H9 (cell line): ENCODE data around the gene TTC28. TPM values are rescaled to one million over a fixed set of nuclear protein-coding genes. Genes with fewer than 3 reads are reported as not detected.

Source experiments
- DNase-seq: peaks from one replicate; pipeline ENCODE4 v3.0.0-alpha.2; 2017
- H2AFZ ChIP-seq: one replicate; pipeline ENCODE4 v1.6.1; 2013; ENCODE audit warnings: mild to moderate bottlenecking, low read length, control low read depth, moderate library complexity
- H2AK5ac ChIP-seq: 2 replicates; pipeline ENCODE4 v1.6.1; 2013; ENCODE audit warnings: low read length, control low read depth, mixed read lengths; ENCODE audit not compliant: insufficient read length
- H2BK120ac ChIP-seq: one replicate; pipeline ENCODE4 v1.6.1; 2013; ENCODE audit warnings: low read depth, mild to moderate bottlenecking, low read length, control low read depth, inconsistent platforms; ENCODE audit not compliant: poor library complexity, severe bottlenecking
- H2BK12ac ChIP-seq: 2 replicates; pipeline ENCODE4 v1.6.1; 2013; ENCODE audit warnings: low read length, control low read depth, mixed read lengths, low read depth; ENCODE audit not compliant: insufficient read length
- H2BK15ac ChIP-seq: 2 replicates; pipeline ENCODE4 v1.6.1; 2013; ENCODE audit warnings: low read depth, low read length, control low read depth
- H2BK20ac ChIP-seq: one replicate; pipeline ENCODE4 v1.6.1; 2013; ENCODE audit warnings: low read depth, mild to moderate bottlenecking, low read length, control low read depth, inconsistent platforms; ENCODE audit not compliant: poor library complexity, severe bottlenecking
- H2BK5ac ChIP-seq: 2 replicates; pipeline ENCODE4 v1.6.1; 2013; ENCODE audit warnings: low read length, control low read depth, mixed read lengths; ENCODE audit not compliant: insufficient read length
- H3K14ac ChIP-seq: 2 replicates; pipeline ENCODE4 v1.6.1; 2013; ENCODE audit warnings: low read length, control low read depth; ENCODE audit not compliant: insufficient read depth
- H3K18ac ChIP-seq: 2 replicates; pipeline ENCODE4 v1.6.1; 2013; ENCODE audit warnings: low read depth, mild to moderate bottlenecking, mixed read lengths, low read length, control low read depth; ENCODE audit not compliant: insufficient read length
- H3K23ac ChIP-seq: 2 replicates; pipeline ENCODE4 v1.6.1; 2013; ENCODE audit warnings: low read length, control low read depth, mixed read lengths, low read depth; ENCODE audit not compliant: insufficient read length
- H3K23me2 ChIP-seq: 2 replicates; pipeline ENCODE4 v1.6.1; 2013; ENCODE audit warnings: low read depth, mild to moderate bottlenecking, mixed read lengths, low read length, control low read depth; ENCODE audit not compliant: insufficient read length, poor library complexity, severe bottlenecking
- H3K27ac ChIP-seq: 2 replicates; pipeline ENCODE4 v1.5.1; 2013; ENCODE audit warnings: low read length, control low read depth, mixed read lengths, low read depth; ENCODE audit not compliant: insufficient read length
- H3K27me3 ChIP-seq: 2 replicates; pipeline ENCODE4 v1.6.1; 2013; ENCODE audit warnings: low read length, control low read depth, inconsistent platforms; ENCODE audit not compliant: insufficient read depth
- H3K4ac ChIP-seq: 2 replicates; pipeline ENCODE4 v1.6.1; 2013; ENCODE audit warnings: low read depth, mild to moderate bottlenecking, control low read depth, inconsistent platforms, low read length, moderate library complexity
- H3K4me1 ChIP-seq: 2 replicates; pipeline ENCODE4 v1.6.1; 2013; ENCODE audit warnings: low read length, control low read depth, inconsistent platforms; ENCODE audit not compliant: insufficient read depth
- H3K4me2 ChIP-seq: 2 replicates; pipeline ENCODE4 v1.6.1; 2013; ENCODE audit warnings: low read length, control low read depth, mixed read lengths; ENCODE audit not compliant: insufficient read length, insufficient read depth
- H3K56ac ChIP-seq: 2 replicates; pipeline ENCODE4 v1.6.1; 2013; ENCODE audit warnings: low read depth, mild to moderate bottlenecking, mixed read lengths, low read length, control low read depth; ENCODE audit not compliant: insufficient read length
- H3K79me1 ChIP-seq: 2 replicates; pipeline ENCODE4 v1.6.1; 2013; ENCODE audit warnings: low read depth, mild to moderate bottlenecking, moderate library complexity, low read length, control low read depth, inconsistent platforms; ENCODE audit not compliant: insufficient read depth, poor library complexity, severe bottlenecking
- H3K79me2 ChIP-seq: 2 replicates; pipeline ENCODE4 v1.6.1; 2013; ENCODE audit warnings: low read length, control low read depth, inconsistent platforms; ENCODE audit not compliant: insufficient read depth
- H3K9ac ChIP-seq: 2 replicates; pipeline ENCODE4 v1.6.1; 2013; ENCODE audit warnings: low read length, control low read depth, mixed read lengths; ENCODE audit not compliant: insufficient read length; ENCODE audit errors: extremely low read depth
- H3K9me3 ChIP-seq: one replicate; pipeline ENCODE4 v1.6.1; 2013; ENCODE audit warnings: low read depth, low read length, inconsistent platforms; ENCODE audit not compliant: control insufficient read depth
- H3T11ph ChIP-seq: one replicate; pipeline ENCODE4 v1.6.1; 2013; ENCODE audit warnings: mild to moderate bottlenecking, low read length, control low read depth, inconsistent platforms
- H4K20me1 ChIP-seq: one replicate; pipeline ENCODE4 v1.6.1; 2013; ENCODE audit not compliant: control insufficient read depth, insufficient read length, insufficient read depth
- H4K5ac ChIP-seq: 2 replicates; pipeline ENCODE4 v1.6.1; 2013; ENCODE audit warnings: low read depth, mild to moderate bottlenecking, mixed read lengths, low read length, control low read depth; ENCODE audit not compliant: insufficient read length
- H4K8ac ChIP-seq: replicated peaks from 2 replicates; pipeline ENCODE4 v1.6.1; 2013; ENCODE audit warnings: low read length, control low read depth, mixed read lengths, low read depth; ENCODE audit not compliant: insufficient read length
- H4K91ac ChIP-seq: 2 replicates; pipeline ENCODE4 v1.6.1; 2013; ENCODE audit warnings: low read depth, mild to moderate bottlenecking, moderate library complexity, mixed read lengths, low read length, control low read depth; ENCODE audit not compliant: insufficient read length
- H3K27ac Mint-ChIP-seq, 3 experiments: 2 replicates in 2 of 3; 3 replicates in 1 of 3; pipeline ENCODE4 v1.8.0; 2020 to 2021; ENCODE audit warnings: mixed read lengths in 3 of 3, mild to moderate bottlenecking in 1 of 3, moderate library complexity in 1 of 3
- H3K27me3 Mint-ChIP-seq: 2 replicates; pipeline ENCODE4 v1.8.0; 2021; ENCODE audit warnings: low read depth, mild to moderate bottlenecking, moderate library complexity, mixed read lengths
- H3K36me3 Mint-ChIP-seq, 3 experiments: 2 replicates in 2 of 3; 3 replicates in 1 of 3; pipeline ENCODE4 v1.8.0; 2020 to 2021; ENCODE audit warnings: low read depth in 3 of 3, mixed read lengths in 3 of 3; ENCODE audit not compliant: insufficient read depth in 1 of 3
- H3K4me1 Mint-ChIP-seq, 2 experiments: 2 replicates each; pipeline ENCODE4 v1.8.0; 2020; ENCODE audit warnings: mixed read lengths in 2 of 2
- H3K4me3 Mint-ChIP-seq, 2 experiments: 2 replicates in 1 of 2; 3 replicates in 1 of 2; pipeline ENCODE4 v1.8.0; 2020 to 2021; ENCODE audit warnings: mild to moderate bottlenecking in 2 of 2, mixed read lengths in 2 of 2, moderate library complexity in 1 of 2
- H3K9me3 Mint-ChIP-seq, 2 experiments: 2 replicates in 1 of 2; 3 replicates in 1 of 2; pipeline ENCODE4 v1.8.0; 2020; ENCODE audit warnings: mild to moderate bottlenecking in 2 of 2, mixed read lengths in 2 of 2, moderate library complexity in 1 of 2
- WGBS: extraction: QIAGEN DNeasy Blood & Tissue Kit; methylation state at CpG from one replicate; pipeline ENCODE4 v1.1.7; 2013; ENCODE audit warnings: missing lambda C conversion rate, low lambda C conversion rate, mixed read lengths; ENCODE audit not compliant: insufficient read length; ENCODE audit errors: extremely low coverage; 5-methylcytosine and 5-hydroxymethylcytosine counted together
- total RNA-seq: library from RNA; stranded (reverse); gene quantifications from 2 replicates; pipeline ENCODE4 v1.2.1, GENCODE V29; 2021
- TF ChIP-seq, protein P1 (sequence below): fragments of 200-600 bp; sonication (generic); conservative IDR thresholded peaks from 3 replicates; pipeline ENCODE4 v1.8.0; 2021; ENCODE audit warnings: antibody characterized with exemption, mild to moderate bottlenecking

TTC28 gene
- total RNA-seq, 1 experiment from 2014 or later, result 13.6 TPM

DNA sequence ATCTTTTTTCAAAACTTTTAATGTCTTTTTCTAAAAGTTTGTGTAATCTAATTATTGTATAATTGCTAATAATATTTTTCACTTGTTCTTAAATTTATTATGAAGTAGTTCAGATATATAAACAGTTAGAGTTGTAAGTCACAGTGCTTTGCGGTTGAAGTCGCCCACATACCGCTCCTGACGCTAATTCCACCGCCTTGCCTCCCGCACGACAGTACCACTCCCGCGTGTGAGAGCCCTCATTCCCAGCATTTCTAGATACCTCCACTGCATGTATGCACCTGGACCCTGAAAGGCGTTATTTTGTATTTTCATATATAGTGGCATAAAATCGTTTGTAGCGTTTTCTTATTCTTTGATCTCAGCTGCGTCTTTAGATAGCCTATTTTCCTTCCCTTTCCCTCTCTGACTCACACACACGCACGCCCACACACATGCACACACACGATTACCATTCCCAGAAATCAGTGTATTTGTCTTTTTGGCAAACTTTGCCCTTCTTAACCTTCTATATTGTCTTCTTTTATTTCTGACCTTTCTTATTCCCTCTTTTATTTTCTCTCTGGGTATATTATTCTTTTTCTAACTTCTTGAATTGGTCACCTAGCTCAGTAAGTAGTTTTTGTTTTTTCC, 704.1 kb downstream of the TTC28 start:
- Mint-ChIP-seq H3K36me3 (peaks cover 1 to 3% (median 3%) of the 10 kb centered on the region in 3 experiments; a peak in 5 of 7 replicates), H3K27ac (no peak overlapping the region), H3K4me3 (no peak overlapping the region), H3K4me1 (peaks cover 14 to 17% of the 10 kb centered on the region in 2 experiments), H3K27me3 (no peaks in the 10 kb centered on the region), H3K9me3 (peaks cover 0 to 2% of the 10 kb centered on the region in 2 experiments; a peak in 2 of 5 replicates)
- Histone ChIP-seq H3K79me1 (no peaks in the 10 kb centered on the region), H3K79me2 (no peaks in the 10 kb centered on the region), H3T11ph (no peak overlapping the region), H4K91ac (no peak overlapping the region), H4K20me1 (no peaks in the 10 kb centered on the region), H3K18ac (no peak overlapping the region), H3K23ac (no peak overlapping the region), H2BK5ac (no peak overlapping the region), H3K9ac (no peak overlapping the region), H2BK20ac (no peak overlapping the region), H3K4ac (no peak overlapping the region), H3K27me3 (no peaks in the 10 kb centered on the region), H2BK120ac (no peak overlapping the region), H2AK5ac (no peak overlapping the region), H2BK12ac (no peak overlapping the region), H2BK15ac (no peak overlapping the region), H3K23me2 (no peaks in the 10 kb centered on the region), H4K5ac (no peak overlapping the region), H3K27ac (no peak overlapping the region), H3K56ac (no peak overlapping the region), H2AFZ (no peak overlapping the region), H3K14ac (no peak overlapping the region), H3K4me2 (no peak overlapping the region), H3K9me3 (no peaks in the 10 kb centered on the region), H3K4me1 (no peaks in the 10 kb centered on the region), H4K8ac (no peak overlapping the region)
- no CpG with 5 or more reads among the region's 16 CpGs for WGBS
- no peak for DNase-seq
- TF ChIP-seq, protein P1, sequence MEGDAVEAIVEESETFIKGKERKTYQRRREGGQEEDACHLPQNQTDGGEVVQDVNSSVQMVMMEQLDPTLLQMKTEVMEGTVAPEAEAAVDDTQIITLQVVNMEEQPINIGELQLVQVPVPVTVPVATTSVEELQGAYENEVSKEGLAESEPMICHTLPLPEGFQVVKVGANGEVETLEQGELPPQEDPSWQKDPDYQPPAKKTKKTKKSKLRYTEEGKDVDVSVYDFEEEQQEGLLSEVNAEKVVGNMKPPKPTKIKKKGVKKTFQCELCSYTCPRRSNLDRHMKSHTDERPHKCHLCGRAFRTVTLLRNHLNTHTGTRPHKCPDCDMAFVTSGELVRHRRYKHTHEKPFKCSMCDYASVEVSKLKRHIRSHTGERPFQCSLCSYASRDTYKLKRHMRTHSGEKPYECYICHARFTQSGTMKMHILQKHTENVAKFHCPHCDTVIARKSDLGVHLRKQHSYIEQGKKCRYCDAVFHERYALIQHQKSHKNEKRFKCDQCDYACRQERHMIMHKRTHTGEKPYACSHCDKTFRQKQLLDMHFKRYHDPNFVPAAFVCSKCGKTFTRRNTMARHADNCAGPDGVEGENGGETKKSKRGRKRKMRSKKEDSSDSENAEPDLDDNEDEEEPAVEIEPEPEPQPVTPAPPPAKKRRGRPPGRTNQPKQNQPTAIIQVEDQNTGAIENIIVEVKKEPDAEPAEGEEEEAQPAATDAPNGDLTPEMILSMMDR, result no peak
